H1 (cell line): ENCODE results near the gene KCND3. TPM values are rescaled to one million over a fixed set of nuclear protein-coding genes. Genes with fewer than 3 reads are reported as not detected.

Source experiments
- CTCF ChIA-PET: fragments of 300-600 bp; sonication (Branson Sonifier 250); formaldehyde crosslinking; loops from one replicate; lab custom pipeline; 2021; ENCODE audit not compliant: partially characterized antibody; lab: Charles Lee
- POLR2A ChIA-PET: fragments of 300-600 bp; sonication (Branson Sonifier 250); formaldehyde crosslinking; loops from one replicate; lab custom pipeline; 2021; ENCODE audit warnings: inconsistent platforms; ENCODE audit not compliant: partially characterized antibody; lab: Charles Lee
- DNase-seq, 2 experiments: peaks; one replicate each; pipeline versions ENCODE4 v3.0.0 to v3.0.0-alpha.2; 2010 to 2022; ENCODE audit warnings: low spot score in 2 of 2, low read depth in 1 of 2, mixed read lengths in 1 of 2
- FAIRE-seq: peaks from 2 replicates; lab custom pipeline; 2011; peaks lifted over from hg19 to GRCh38; lab: Jason Lieb, UNC
- H2AFZ ChIP-seq: 2 replicates; pipeline ENCODE4 v1.8.1; 2012; ENCODE audit warnings: low read length, inconsistent platforms
- H2AK5ac ChIP-seq: 2 replicates; pipeline ENCODE4 v1.6.1; 2013; ENCODE audit warnings: low read depth, low read length
- H2BK120ac ChIP-seq: replicated peaks from 2 replicates; pipeline ENCODE3; 2013; ENCODE audit warnings: low read depth, low read length, inconsistent platforms
- H2BK12ac ChIP-seq: 2 replicates; pipeline ENCODE4 v1.6.1; 2013; ENCODE audit warnings: low read depth, low read length
- H2BK15ac ChIP-seq: 2 replicates; pipeline ENCODE4 v1.6.1; 2013; ENCODE audit warnings: low read length
- H2BK20ac ChIP-seq: 2 replicates; pipeline ENCODE4 v1.6.1; 2013; ENCODE audit warnings: low read length
- H2BK5ac ChIP-seq: 2 replicates; pipeline ENCODE4 v1.6.1; 2013; ENCODE audit warnings: low read depth, low read length
- H3K14ac ChIP-seq: 2 replicates; pipeline ENCODE4 v1.6.1; 2013; ENCODE audit warnings: inconsistent platforms; ENCODE audit not compliant: insufficient read length
- H3K18ac ChIP-seq: 2 replicates; pipeline ENCODE4 v1.6.1; 2013; ENCODE audit warnings: low read length; ENCODE audit errors: extremely low read depth
- H3K23ac ChIP-seq: 2 replicates; pipeline ENCODE4 v1.6.1; 2013; ENCODE audit warnings: inconsistent platforms; ENCODE audit not compliant: insufficient read length
- H3K23me2 ChIP-seq: 2 replicates; pipeline ENCODE4 v1.6.1; 2013; ENCODE audit warnings: low read depth, low read length
- H3K27ac ChIP-seq: 2 replicates; pipeline ENCODE4 v1.6.1; 2011; ENCODE audit warnings: low read depth, low read length, inconsistent platforms
- H3K27me3 ChIP-seq, 4 experiments: replicated peaks in 1 of 4; 1 replicate in 1 of 4; 2 replicates in 3 of 4; pipeline versions ENCODE4 v1.6.1 to v1.8.1; 2011 to 2013; ENCODE audit warnings: low read length in 3 of 4, mild to moderate bottlenecking in 3 of 4, inconsistent platforms in 2 of 4, mixed read lengths in 2 of 4, moderate library complexity in 1 of 4; ENCODE audit not compliant: control insufficient read depth in 3 of 4, insufficient read depth in 3 of 4; ENCODE audit errors: extremely low read depth in 1 of 4
- H3K36me3 ChIP-seq, 4 experiments: 2 replicates each; pipeline versions ENCODE4 v1.6.1 to v1.8.1; 2011 to 2013; ENCODE audit warnings: mild to moderate bottlenecking in 4 of 4, low read length in 3 of 4, moderate library complexity in 2 of 4, control low read depth in 1 of 4, inconsistent platforms in 1 of 4; ENCODE audit not compliant: insufficient read depth in 4 of 4, control insufficient read depth in 2 of 4
- H3K4ac ChIP-seq: replicated peaks from 2 replicates; pipeline ENCODE3; 2013; ENCODE audit warnings: low read length, low read depth, mixed read lengths, inconsistent platforms; ENCODE audit not compliant: insufficient read length
- H3K4me1 ChIP-seq, 4 experiments: replicated peaks in 1 of 4; 1 replicate in 1 of 4; 2 replicates in 3 of 4; pipeline versions ENCODE4 v1.6.1 to v1.8.1; 2011 to 2013; ENCODE audit warnings: low read length in 3 of 4, inconsistent platforms in 2 of 4, mixed read lengths in 1 of 4; ENCODE audit not compliant: insufficient read depth in 4 of 4, control insufficient read depth in 3 of 4
- H3K4me2 ChIP-seq, 2 experiments: 2 replicates each; pipeline versions ENCODE4 v1.6.1 to v1.8.1; 2011 to 2013; ENCODE audit warnings: low read depth in 2 of 2, low read length in 2 of 2, control low read depth in 1 of 2, inconsistent platforms in 1 of 2, mild to moderate bottlenecking in 1 of 2; ENCODE audit not compliant: insufficient read depth in 1 of 2
- H3K4me3 ChIP-seq, 4 experiments: fragments of 200-600, 300-600 bp in 1 of 4; sonication (generic), shearing (Covaris generic), sonication (Bioruptor Twin) in 1 of 4; 2 replicates each; pipeline versions ENCODE4 v1.5.1 to v1.8.1; 2011 to 2016; ENCODE audit warnings: low read length in 4 of 4, low read depth in 3 of 4, control low read depth in 2 of 4, inconsistent platforms in 2 of 4, mild to moderate bottlenecking in 2 of 4, mixed read lengths in 1 of 4, moderate library complexity in 1 of 4; ENCODE audit not compliant: insufficient read depth in 2 of 4; ENCODE audit errors: extremely low read depth in 1 of 4
- H3K56ac ChIP-seq: replicated peaks from 2 replicates; pipeline ENCODE3; 2013; ENCODE audit warnings: low read depth, mild to moderate bottlenecking, mixed read lengths, low read length, inconsistent platforms; ENCODE audit not compliant: insufficient read length
- H3K79me1 ChIP-seq: 2 replicates; pipeline ENCODE4 v1.6.1; 2013; ENCODE audit warnings: low read depth, low read length, control low read depth
- H3K79me2 ChIP-seq, 2 experiments: 2 replicates each; pipeline versions ENCODE4 v1.6.1 to v1.8.1; 2012 to 2013; ENCODE audit warnings: low read length in 2 of 2, mild to moderate bottlenecking in 2 of 2, inconsistent platforms in 1 of 2; ENCODE audit not compliant: insufficient read depth in 2 of 2, control insufficient read depth in 1 of 2
- H3K9ac ChIP-seq, 4 experiments: replicated peaks in 1 of 4; 1 replicate in 1 of 4; 2 replicates in 3 of 4; pipeline versions ENCODE4 v1.6.1 to v1.8.1; 2011 to 2013; ENCODE audit warnings: low read depth in 3 of 4, low read length in 3 of 4, control low read depth in 2 of 4, mild to moderate bottlenecking in 2 of 4, moderate library complexity in 2 of 4, inconsistent platforms in 1 of 4; ENCODE audit errors: extremely low read depth in 1 of 4
- H3K9me3 ChIP-seq, 2 experiments: 2 replicates each; pipeline versions ENCODE4 v1.6.1 to v1.8.1; 2012 to 2013; ENCODE audit warnings: mild to moderate bottlenecking in 2 of 2, moderate library complexity in 2 of 2, control low read depth in 1 of 2, inconsistent platforms in 1 of 2, low read depth in 1 of 2, low read length in 1 of 2, mixed read lengths in 1 of 2; ENCODE audit not compliant: insufficient read depth in 2 of 2
- H4K20me1 ChIP-seq, 2 experiments: replicated peaks in 1 of 2; 2 replicates each; pipeline versions ENCODE3 to v1.8.1; 2011 to 2013; ENCODE audit warnings: inconsistent platforms in 2 of 2, low read length in 2 of 2, mild to moderate bottlenecking in 1 of 2; ENCODE audit not compliant: insufficient read depth in 2 of 2, control insufficient read depth in 1 of 2
- H4K5ac ChIP-seq: 2 replicates; pipeline ENCODE4 v1.6.1; 2013; ENCODE audit warnings: low read length, low read depth, mixed read lengths, inconsistent platforms; ENCODE audit not compliant: insufficient read length
- H4K8ac ChIP-seq: 2 replicates; pipeline ENCODE4 v1.8.0; 2013; ENCODE audit warnings: mild to moderate bottlenecking, moderate library complexity, low read length, inconsistent platforms; ENCODE audit not compliant: insufficient read depth; ENCODE audit errors: extremely low read depth
- H4K91ac ChIP-seq: replicated peaks from 2 replicates; pipeline ENCODE3; 2013; ENCODE audit warnings: low read length, mixed read lengths, inconsistent platforms; ENCODE audit not compliant: insufficient read length
- FOSL1 ChIP-seq: IDR thresholded peaks from 2 replicates; pipeline ENCODE4 v1.6.1; 2011; ENCODE audit warnings: mild to moderate bottlenecking, low read depth, low read length, moderate library complexity; ENCODE audit not compliant: insufficient read depth
- SP1 ChIP-seq: IDR thresholded peaks from 2 replicates; pipeline ENCODE4 v1.6.1; 2011; ENCODE audit warnings: low read depth, low read length
- WGBS, 2 experiments: shearing (Covaris generic) in 1 of 2; methylation state at CpG; one replicate each; pipeline versions ENCODE4 v1.1.6 to v1.1.7; 2013 to 2015; ENCODE audit warnings: low lambda C conversion rate in 2 of 2, mixed read lengths in 2 of 2, inconsistent platforms in 1 of 2, low coverage in 1 of 2, missing lambda C conversion rate in 1 of 2; ENCODE audit not compliant: insufficient replicate concordance in 2 of 2, insufficient coverage in 1 of 2, insufficient read length in 1 of 2; ENCODE audit errors: extremely low coverage in 1 of 2, missing lambda C conversion rate in 1 of 2; 5-methylcytosine and 5-hydroxymethylcytosine counted together
- polyA plus RNA-seq, 7 experiments: library from polyadenylated mRNA; depleted of rRNA in 3 of 7; stranded (reverse) in 5 of 7; unstranded in 2 of 7; fragments of >200 nt in 5 of 7; fragments of 200-250 nt in 2 of 7; gene quantifications; 1 replicate in 5 of 7; 2 replicates in 1 of 7; 4 replicates in 1 of 7; pipeline versions ENCODE4 v1.2.1 to v1.2.3, GENCODE V29; 2011 to 2013; ENCODE audit warnings: missing spikeins in 2 of 7, mixed read lengths in 2 of 7
- total RNA-seq: library from RNA; stranded (reverse); fragmentation: NEBNext Ultra II Directional; extraction: Animal tissue kit (Norgen Biotek cat#: 25700); gene quantifications from 2 replicates; pipeline ENCODE4 v1.2.1, GENCODE V29; 2021

KCND3 gene
- total and polyA plus RNA-seq, 2 of the 8 experiments (the other 6 are each of a cell fraction or from before 2014, with no cell fraction given), result 0.14 to 0.48 TPM

- H4K5ac ChIP-seq, result no peak overlapping the region
- no peak overlapping the region for H3K18ac ChIP-seq
- H4K91ac ChIP-seq, result no peak overlapping the region
- no peak overlapping the region for H3K23ac ChIP-seq
- FAIRE-seq (no peak), DNase-seq (no peak)
- no peak overlapping the region for H3K27ac ChIP-seq
- H3K9ac ChIP-seq, result no peak overlapping the region
- no peaks in the 10 kb centered on the region for H3K27me3 ChIP-seq
- H3K4me2 ChIP-seq, result no peak overlapping the region
- H3K4me3 ChIP-seq, result no peak overlapping the region
- H3K79me2 ChIP-seq, result no peaks in the 10 kb centered on the region
- no peak overlapping the region for H3K56ac ChIP-seq
- H2AK5ac ChIP-seq, result no peak overlapping the region
- H3K36me3 ChIP-seq, result no peaks in the 10 kb centered on the region
- no peak overlapping the region for H2BK20ac ChIP-seq
- H4K8ac ChIP-seq, result no peak overlapping the region; the same call in 1 of the 2 replicates
- POLR2A ChIA-PET, result no interaction called here
- H2BK5ac ChIP-seq, result no peak overlapping the region
- CTCF ChIA-PET, result interaction anchor here (1.0 to 2.1 kb wide), 4 partner anchors 11 to 60 kb away, joined by 3 to 10 read pairs (median 4); no protein-coding TSS in a partner anchor
- no peak overlapping the region for H2BK15ac ChIP-seq
- H2AFZ ChIP-seq, result no peak overlapping the region
- H2BK120ac ChIP-seq, result no peak overlapping the region
- H3K14ac ChIP-seq, result no peak overlapping the region
- TF ChIP-seq FOSL1, result no peak
- no peak for TF ChIP-seq SP1
- no peaks in the 10 kb centered on the region for H3K79me1 ChIP-seq
- no peak overlapping the region for H3K4ac ChIP-seq
- no peaks in the 10 kb centered on the region for H3K4me1 ChIP-seq
- no peaks in the 10 kb centered on the region for H4K20me1 ChIP-seq
- 89% methylated on average over 4 of the region's 5 CpGs; no CpG with 5 or more reads in 1 of the 2 experiments for WGBS, 2 experiments
- no peaks in the 10 kb centered on the region for H3K23me2 ChIP-seq
- H2BK12ac ChIP-seq, result no peak overlapping the region
- no peaks in the 10 kb centered on the region; a peak in 1 of 4 replicates for H3K9me3 ChIP-seq
Measured at GRCh38 chr1:111802984-111803383, 186.5 kb downstream of the KCND3 start.
